HEK293 (cell line): ENCODE results near the gene SLC2A4.

Experiments used
- ELK4 ChIP-seq: IDR thresholded peaks from 2 replicates; pipeline ENCODE4 v1.6.1; 2011; ENCODE audit warnings: mild to moderate bottlenecking, low read depth, low read length, borderline replicate concordance
- ZNF132 ChIP-seq: fragments of 450-650 bp; formaldehyde crosslinking; IDR thresholded peaks from 2 replicates; pipeline ENCODE4 v1.5.1; 2017; ENCODE audit warnings: missing biosample characterization, missing genetic modification characterization, borderline replicate concordance
- ZNF274 ChIP-seq, 2 experiments: fragments of 200-500 bp in 1 of 2; fragments of 450-650 bp in 1 of 2; sonication (Bioruptor generic) in 1 of 2; formaldehyde crosslinking in 1 of 2; IDR thresholded peaks; 2 replicates each; pipeline versions ENCODE4 v1.5.1 to v1.6.1; 2014 to 2016; ENCODE audit warnings: borderline replicate concordance in 1 of 2, inconsistent platforms in 1 of 2, low read length in 1 of 2, missing biosample characterization in 1 of 2, missing genetic modification characterization in 1 of 2

- no peak for TF ChIP-seq ZNF132
- no peak for TF ChIP-seq ELK4
- TF ChIP-seq ZNF274 (IDR thresholded peaks at IDR 0.05; ENCODE audit: low read length): no peak
- TF ChIP-seq ZNF274 (tag by site-specific recombination; IDR thresholded peaks at IDR 0.05; ENCODE audit: borderline replicate concordance): no peak
These were observed 43.6 kb downstream of the SLC2A4 start for GRCh38 chr17:7325031-7325528.
